ENCODE measurements around the gene INHA.

DNA sequence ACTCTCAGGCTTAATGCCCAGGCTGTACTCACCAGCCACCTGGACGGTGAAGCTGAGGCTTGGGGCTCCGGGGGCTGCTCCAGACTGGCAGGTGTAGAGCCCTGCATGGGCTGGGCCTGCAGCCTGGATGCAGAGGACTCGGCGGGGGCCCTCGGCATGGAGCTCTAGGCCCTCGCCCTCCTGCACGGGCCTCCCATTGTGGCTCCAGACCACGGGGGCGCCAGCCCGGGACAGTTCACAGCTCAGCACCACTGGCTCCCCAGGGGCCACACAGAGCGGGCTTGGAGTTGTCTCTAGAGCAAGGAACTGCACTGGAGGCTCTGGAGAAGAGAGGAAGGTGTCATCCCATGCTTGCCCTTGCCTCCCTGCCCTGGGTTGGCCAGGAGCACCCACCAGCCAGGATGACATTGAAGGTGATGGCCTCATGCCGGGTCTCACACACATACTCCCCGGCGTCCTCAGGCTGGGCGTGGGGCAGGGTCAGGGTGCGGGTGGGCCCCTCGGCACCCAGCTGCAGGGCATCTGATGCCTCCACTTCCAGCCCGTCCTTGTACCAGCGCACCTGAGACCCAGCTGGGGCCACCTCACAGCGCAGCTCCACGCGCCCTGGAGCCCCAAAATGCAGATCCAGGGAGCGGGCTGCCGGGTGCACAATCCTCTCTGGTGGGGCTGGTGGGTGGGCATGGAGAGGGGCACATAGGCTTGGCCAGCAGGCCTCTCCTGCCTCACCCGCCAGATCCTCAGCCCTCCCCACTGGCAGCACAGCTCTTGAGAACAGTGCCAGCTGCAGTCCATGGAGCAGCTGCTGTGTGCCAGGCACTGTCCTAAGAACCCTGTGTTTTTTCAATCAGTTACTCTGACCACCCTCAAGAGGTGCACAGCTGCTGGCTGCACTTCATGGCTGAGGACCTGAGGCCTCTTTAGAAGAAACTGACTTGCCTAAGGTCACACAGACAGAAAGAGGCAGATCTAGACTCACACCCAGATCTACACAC lies 14.0 kb upstream of the INHA start:
- TF ChIP-seq, protein P1, sequence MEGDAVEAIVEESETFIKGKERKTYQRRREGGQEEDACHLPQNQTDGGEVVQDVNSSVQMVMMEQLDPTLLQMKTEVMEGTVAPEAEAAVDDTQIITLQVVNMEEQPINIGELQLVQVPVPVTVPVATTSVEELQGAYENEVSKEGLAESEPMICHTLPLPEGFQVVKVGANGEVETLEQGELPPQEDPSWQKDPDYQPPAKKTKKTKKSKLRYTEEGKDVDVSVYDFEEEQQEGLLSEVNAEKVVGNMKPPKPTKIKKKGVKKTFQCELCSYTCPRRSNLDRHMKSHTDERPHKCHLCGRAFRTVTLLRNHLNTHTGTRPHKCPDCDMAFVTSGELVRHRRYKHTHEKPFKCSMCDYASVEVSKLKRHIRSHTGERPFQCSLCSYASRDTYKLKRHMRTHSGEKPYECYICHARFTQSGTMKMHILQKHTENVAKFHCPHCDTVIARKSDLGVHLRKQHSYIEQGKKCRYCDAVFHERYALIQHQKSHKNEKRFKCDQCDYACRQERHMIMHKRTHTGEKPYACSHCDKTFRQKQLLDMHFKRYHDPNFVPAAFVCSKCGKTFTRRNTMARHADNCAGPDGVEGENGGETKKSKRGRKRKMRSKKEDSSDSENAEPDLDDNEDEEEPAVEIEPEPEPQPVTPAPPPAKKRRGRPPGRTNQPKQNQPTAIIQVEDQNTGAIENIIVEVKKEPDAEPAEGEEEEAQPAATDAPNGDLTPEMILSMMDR (IDR thresholded peaks at IDR 0.05): no peak
- TF ChIP-seq POLR2A (IDR thresholded peaks at IDR 0.05): no peak

Data from Peyer's patch (tissue), 4 donors.